Kidney (tissue), 14 donors: ENCODE results near the gene TMEM181. TPM values are rescaled to one million over a fixed set of nuclear protein-coding genes. Genes with fewer than 3 reads are reported as not detected.
A peak's percentile ranks its signal among the peaks of the same experiment; 100 is the strongest.
"Not testable (repeated sequence)": the region's sequence is repeated elsewhere in the genome, so short reads cannot be mapped to it uniquely, and the experiment has no call there.

Source experiments
- DNase-seq, 5 donors: peaks; one replicate each; pipeline ENCODE4 v3.0.0-alpha.2; 2013 to 2020
- FAIRE-seq: peaks from 2 replicates; lab custom pipeline; 2012; peaks lifted over from hg19 to GRCh38; lab: Jason Lieb, UNC
- H3K27ac ChIP-seq, 2 donors: one replicate each; pipeline ENCODE4 v1.7.0; 2013; ENCODE audit warnings: low read depth in 2 of 2, low read length in 2 of 2, inconsistent platforms in 1 of 2
- H3K27me3 ChIP-seq: one replicate; pipeline ENCODE4 v1.7.1; 2013; ENCODE audit warnings: low read length, inconsistent platforms; ENCODE audit not compliant: control insufficient read depth, insufficient read depth
- H3K36me3 ChIP-seq, 3 donors: one replicate each; pipeline versions ENCODE4 v1.7.0 to v1.7.1; 2013; ENCODE audit warnings: low read length in 3 of 3, control low read depth in 1 of 3, inconsistent platforms in 1 of 3; ENCODE audit not compliant: insufficient read depth in 3 of 3, control insufficient read depth in 2 of 3
- H3K4me1 ChIP-seq, 3 donors: one replicate each; pipeline versions ENCODE4 v1.7.0 to v1.7.1; 2013; ENCODE audit warnings: low read length in 3 of 3, inconsistent platforms in 1 of 3, low read depth in 1 of 3; ENCODE audit not compliant: control insufficient read depth in 2 of 3, insufficient read depth in 2 of 3
- H3K4me3 ChIP-seq, 3 donors: one replicate each; pipeline versions ENCODE4 v1.7.0 to v1.8.1; 2013; ENCODE audit warnings: low read length in 3 of 3, control low read depth in 1 of 3, inconsistent platforms in 1 of 3
- H3K9ac ChIP-seq, 3 donors: one replicate each; pipeline versions ENCODE4 v1.7.0 to v1.7.1; 2013; ENCODE audit warnings: low read length in 3 of 3, control low read depth in 1 of 3, inconsistent platforms in 1 of 3
- H3K9me3 ChIP-seq, 3 donors: one replicate each; pipeline versions ENCODE4 v1.7.0 to v1.7.1; 2013; ENCODE audit warnings: low read length in 3 of 3, control low read depth in 1 of 3, inconsistent platforms in 1 of 3; ENCODE audit not compliant: control insufficient read depth in 2 of 3, insufficient read depth in 1 of 3
- CTCF ChIP-seq: IDR thresholded peaks from 3 replicates; pipeline ENCODE4 v1.5.1; 2012; ENCODE audit warnings: mild to moderate bottlenecking, moderate library complexity, borderline replicate concordance; ENCODE audit not compliant: insufficient read depth; ENCODE audit errors: extremely low read depth
- intact Hi-C: fragments of 100-400 bp; cut with DNase I; formaldehyde crosslinking; loops from one replicate; pipeline ENCODE4 v1.11.1; 2022
- polyA plus RNA-seq: library from polyadenylated mRNA; stranded (reverse); fragments of 350-450 nt; fragmentation: Illumina TruSeq; extraction: RNeasy Lipid Tissue Mini Kit (QIAGEN cat#74804); gene quantifications from one replicate; pipeline ENCODE4 v1.2.3, GENCODE V29; 2014; ENCODE audit warnings: low read depth, low replicate concordance; ENCODE audit not compliant: insufficient read depth
- total RNA-seq: library from RNA; stranded (reverse); fragmentation: NEBNext Ultra II Directional; extraction: Animal tissue kit (Norgen Biotek cat#: 25700); gene quantifications from one replicate; pipeline ENCODE4 v1.2.1, GENCODE V29; 2021
- donor health status: control.
- donor health status: control.
- donor health status: control.
- donor health status: control.
- donor health status: control.
- donor health status: DM: yes; HTN: yes; CAD: no.
- donor health status: Normal renal cell carcinoma (clear cell type).

TMEM181 gene
- total and polyA plus RNA-seq, 2 donors from 2014 or later: 6.9 to 19.9 TPM

- no peak for FAIRE-seq
- Histone ChIP-seq H3K9me3 (no peaks in the 10 kb centered on the region), H3K36me3 (no peaks in the 10 kb centered on the region), H3K27ac (no peak overlapping the region), H3K4me1 (no peaks in the 10 kb centered on the region), H3K4me3 (no peak overlapping the region), H3K9ac (no peak overlapping the region), H3K27me3 (no peaks in the 10 kb centered on the region)
- no peak for DNase-seq
- intact Hi-C loops: no loop called here
- TF ChIP-seq CTCF: no peak
Observed at GRCh38 chr6:158552796-158553138, 7.1 kb upstream of the TMEM181 start.

- no peaks in the 10 kb centered on the region for H3K36me3 ChIP-seq
- no peaks in the 10 kb centered on the region for H3K27me3 ChIP-seq
- H3K4me1 ChIP-seq: peaks cover 3 to 5% (median 4%) of the 10 kb centered on the region in 3 donors
- TF ChIP-seq CTCF: no peak
- H3K27ac ChIP-seq: no peak overlapping the region
- FAIRE-seq (no peak), DNase-seq (peak in 1 of 5 donors; percentile 5)
- H3K9ac ChIP-seq: no peak overlapping the region
- no peak overlapping the region for H3K4me3 ChIP-seq
- intact Hi-C loops: no loop called here
- no peaks in the 10 kb centered on the region for H3K9me3 ChIP-seq
Observed at GRCh38 chr6:158554611-158555361, 5.1 kb upstream of the TMEM181 start.

GRCh38 chr6:158556113-158556512, 3.8 kb upstream of the TMEM181 start:
- Histone ChIP-seq H3K27ac (no peak overlapping the region), H3K9ac (no peak overlapping the region), H3K4me3 (no peak overlapping the region), H3K36me3 (no peaks in the 10 kb centered on the region), H3K9me3 (no peaks in the 10 kb centered on the region), H3K27me3 (no peaks in the 10 kb centered on the region), H3K4me1 (peaks cover 3 to 8% (median 4%) of the 10 kb centered on the region in 3 donors)
- no peak for TF ChIP-seq CTCF
- DNase-seq (peak in 1 of 5 donors; percentile 12), FAIRE-seq (no peak)
- intact Hi-C loops: no loop called here

GRCh38 chr6:158557110-158557509, 2.8 kb upstream of the TMEM181 start:
- H3K27ac ChIP-seq, H3K9ac ChIP-seq, FAIRE-seq, H3K4me3 ChIP-seq, H3K9me3 ChIP-seq, H3K27me3 ChIP-seq, H3K36me3 ChIP-seq, intact Hi-C loops, DNase-seq: not testable (repeated sequence)
- peaks cover 3 to 12% (median 4%) of the 10 kb centered on the region in 3 donors for H3K4me1 ChIP-seq
